Measurements from ENCODE around the gene YAP1. TPM values are rescaled to one million over a fixed set of nuclear protein-coding genes. Genes with fewer than 3 reads are reported as not detected.

The YAP1 gene
- total and polyA plus RNA-seq, 4 donors, result 76.0 to 393 (median 146) TPM

DNA sequence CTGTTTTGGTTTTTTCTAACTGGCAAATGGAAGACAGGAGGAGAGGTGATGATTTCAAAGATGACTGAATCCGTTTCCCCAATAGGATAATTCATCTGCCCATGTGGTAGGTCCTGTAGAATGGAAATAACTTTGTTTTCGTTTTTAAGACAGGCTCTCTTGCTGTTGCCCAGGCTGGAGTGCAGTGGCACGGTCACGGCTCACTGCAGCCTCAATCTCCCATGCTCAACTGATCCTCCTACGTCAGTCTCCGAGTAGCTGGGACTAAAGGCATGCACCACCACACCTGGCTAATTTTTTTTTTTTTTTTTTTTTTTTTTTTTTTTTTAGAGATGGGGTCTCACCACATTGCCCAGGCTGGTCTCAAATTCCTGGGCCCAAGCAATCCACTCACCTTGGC is 129.7 kb downstream of the YAP1 start:
- no peak for ATAC-seq (ENCODE audit: low FRiP score)
- H3K36me3 ChIP-seq (ENCODE audit: control insufficient read depth in 1 of 2, insufficient read depth in 2 of 2, low read length in 1 of 2), result no peaks in the 10 kb centered on the region
- H3K4me3 ChIP-seq (ENCODE audit: low read length in 2 of 2), result no peak overlapping the region

GRCh38 chr11:102240502-102240901 is 130.3 kb downstream of the YAP1 start:
- no peak overlapping the region for H3K4me3 ChIP-seq (ENCODE audit: low read length in 2 of 2)
- H3K9me3 ChIP-seq (ENCODE audit: control insufficient read depth, low read length), result no peaks in the 10 kb centered on the region
- 8 to 11% methylated on average over 2 of the region's 2 CpGs for WGBS, 2 donors
- ATAC-seq (ENCODE audit: low FRiP score), result no peak
- H3K4me1 ChIP-seq (ENCODE audit: control insufficient read depth in 1 of 2, insufficient read depth in 2 of 2, low read length in 2 of 2), result no peaks in the 10 kb centered on the region
- no peaks in the 10 kb centered on the region for H3K27me3 ChIP-seq (ENCODE audit: control insufficient read depth in 1 of 2, insufficient read depth in 2 of 2, low read length in 1 of 2)
- H3K27ac ChIP-seq (ENCODE audit: low read depth in 1 of 2, low read length in 2 of 2), result peak overlapping the region in 1 of 2 donors; percentile 4
- H3K36me3 ChIP-seq (ENCODE audit: control insufficient read depth in 1 of 2, insufficient read depth in 2 of 2, low read length in 1 of 2), result no peaks in the 10 kb centered on the region
- no peak for DNase-seq
- intact Hi-C loops (cut with DNase I), result no loop called here

More for the DNA sequence above, 129.7 kb downstream of the YAP1 start:
- 89 to 92% methylated on average over 6 of the region's 6 CpGs for WGBS, 2 donors
- Histone ChIP-seq H3K27ac (ENCODE audit: low read depth in 1 of 2, low read length in 2 of 2) (no peak overlapping the region), H3K27me3 (ENCODE audit: control insufficient read depth in 1 of 2, insufficient read depth in 2 of 2, low read length in 1 of 2) (no peaks in the 10 kb centered on the region), H3K4me1 (ENCODE audit: control insufficient read depth in 1 of 2, insufficient read depth in 2 of 2, low read length in 2 of 2) (peaks cover 0 to under 1% of the 10 kb centered on the region in 2 donors), H3K9me3 (ENCODE audit: control insufficient read depth, low read length) (no peaks in the 10 kb centered on the region)
- DNase-seq, result no peak
- intact Hi-C loops (cut with DNase I), result loop anchor here in 1 of 2 donors (5.0 kb wide), 1 partner anchor 37 kb away; no protein-coding TSS in a partner anchor

DNA sequence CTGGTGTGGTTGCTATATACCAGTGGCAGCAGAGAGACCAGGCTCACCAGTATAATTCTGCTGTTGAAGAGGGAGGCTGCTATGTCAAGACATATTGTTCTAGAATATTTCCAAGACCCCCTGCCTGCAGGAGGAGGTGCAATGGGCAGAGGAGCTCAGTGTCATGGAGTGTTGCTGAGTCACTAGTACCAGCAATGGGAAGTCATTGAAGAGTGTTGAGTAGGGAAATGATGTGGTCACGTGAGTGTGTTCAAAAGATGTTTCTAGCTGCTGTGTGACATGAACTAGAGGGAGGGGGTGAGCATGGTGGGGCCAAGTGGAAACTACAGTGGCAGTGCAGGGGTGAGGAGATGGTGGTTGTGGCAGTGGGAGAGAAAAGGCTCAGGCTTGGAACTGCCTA is 130.8 kb downstream of the YAP1 start:
- WGBS, 2 donors, result 66 to 75% methylated on average over 1 of the region's 1 CpG
- H3K27ac ChIP-seq (ENCODE audit: low read depth in 1 of 2, low read length in 2 of 2), result peak overlapping the region in 1 of 2 donors; percentile 4
- H3K27me3 ChIP-seq (ENCODE audit: control insufficient read depth in 1 of 2, insufficient read depth in 2 of 2, low read length in 1 of 2), result no peaks in the 10 kb centered on the region
- no peak for ATAC-seq (ENCODE audit: low FRiP score)
- H3K4me3 ChIP-seq (ENCODE audit: low read length in 2 of 2), result no peak overlapping the region
- H3K36me3 ChIP-seq (ENCODE audit: control insufficient read depth in 1 of 2, insufficient read depth in 2 of 2, low read length in 1 of 2), result no peaks in the 10 kb centered on the region
- no peaks in the 10 kb centered on the region for H3K4me1 ChIP-seq (ENCODE audit: control insufficient read depth in 1 of 2, insufficient read depth in 2 of 2, low read length in 2 of 2)
- H3K9me3 ChIP-seq (ENCODE audit: control insufficient read depth, low read length), result no peaks in the 10 kb centered on the region
- DNase-seq, result no peak
- intact Hi-C loops (cut with DNase I), result no loop called here

- intact Hi-C loops (cut with DNase I), result no loop called here
- H3K36me3 ChIP-seq (ENCODE audit: control insufficient read depth in 1 of 2, insufficient read depth in 2 of 2, low read length in 1 of 2), result no peaks in the 10 kb centered on the region
- H3K4me1 ChIP-seq (ENCODE audit: control insufficient read depth in 1 of 2, insufficient read depth in 2 of 2, low read length in 2 of 2), result no peaks in the 10 kb centered on the region
- ATAC-seq (ENCODE audit: low FRiP score) (no peak), DNase-seq (no peak)
- no peak overlapping the region for H3K4me3 ChIP-seq (ENCODE audit: low read length in 2 of 2)
- WGBS, 2 donors, result 77 to 90% methylated on average over 2 of the region's 2 CpGs
- H3K9me3 ChIP-seq (ENCODE audit: control insufficient read depth, low read length), result no peaks in the 10 kb centered on the region
- H3K27ac ChIP-seq (ENCODE audit: low read depth in 1 of 2, low read length in 2 of 2), result no peak overlapping the region
- no peaks in the 10 kb centered on the region for H3K27me3 ChIP-seq (ENCODE audit: control insufficient read depth in 1 of 2, insufficient read depth in 2 of 2, low read length in 1 of 2)
Observed at GRCh38 chr11:102243399-102243884, 133.2 kb downstream of the YAP1 start.

GRCh38 chr11:102244681-102245409 is 134.6 kb downstream of the YAP1 start:
- intact Hi-C loops (cut with DNase I), result no loop called here
- Histone ChIP-seq H3K9me3 (ENCODE audit: control insufficient read depth, low read length) (no peaks in the 10 kb centered on the region), H3K4me3 (ENCODE audit: low read length in 2 of 2) (no peak overlapping the region), H3K36me3 (ENCODE audit: control insufficient read depth in 1 of 2, insufficient read depth in 2 of 2, low read length in 1 of 2) (no peaks in the 10 kb centered on the region), H3K27ac (ENCODE audit: low read depth in 1 of 2, low read length in 2 of 2) (no peak overlapping the region), H3K4me1 (ENCODE audit: control insufficient read depth in 1 of 2, insufficient read depth in 2 of 2, low read length in 2 of 2) (no peaks in the 10 kb centered on the region), H3K27me3 (ENCODE audit: control insufficient read depth in 1 of 2, insufficient read depth in 2 of 2, low read length in 1 of 2) (no peaks in the 10 kb centered on the region)
- ATAC-seq (ENCODE audit: low FRiP score) (no peak), DNase-seq (no peak)
- 63 to 66% methylated on average over 5 of the region's 5 CpGs for WGBS, 2 donors

DNA sequence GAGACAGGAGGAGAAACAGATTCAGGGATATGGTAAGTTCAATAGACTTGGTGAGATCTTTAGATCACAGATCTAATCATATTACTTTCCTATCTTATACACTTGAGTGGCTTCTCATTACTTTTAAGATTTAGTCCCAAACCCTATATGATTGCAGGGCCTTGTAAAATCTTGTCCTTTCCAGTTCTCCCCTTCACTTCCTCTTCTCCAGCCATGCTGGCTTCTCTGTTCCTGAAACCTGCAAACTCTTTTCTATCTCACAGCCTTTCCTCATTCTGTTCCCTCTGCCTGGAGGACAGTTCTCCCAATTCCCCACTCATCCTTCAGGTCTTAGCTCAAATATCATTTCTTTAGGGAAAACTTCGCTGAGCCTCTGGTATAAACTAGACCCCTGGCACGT is 141.2 kb downstream of the YAP1 start:
- no peaks in the 10 kb centered on the region for H3K27me3 ChIP-seq (ENCODE audit: control insufficient read depth in 1 of 2, insufficient read depth in 2 of 2, low read length in 1 of 2)
- no peak overlapping the region for H3K27ac ChIP-seq (ENCODE audit: low read depth in 1 of 2, low read length in 2 of 2)
- H3K36me3 ChIP-seq (ENCODE audit: control insufficient read depth in 1 of 2, insufficient read depth in 2 of 2, low read length in 1 of 2), result no peaks in the 10 kb centered on the region
- DNase-seq (no peak), ATAC-seq (ENCODE audit: low FRiP score) (no peak)
- H3K9me3 ChIP-seq (ENCODE audit: control insufficient read depth, low read length), result no peaks in the 10 kb centered on the region
- intact Hi-C loops (cut with DNase I), result no loop called here
- 95 to 100% methylated on average over 2 of the region's 2 CpGs for WGBS, 2 donors
- H3K4me3 ChIP-seq (ENCODE audit: low read length in 2 of 2), result no peak overlapping the region
- H3K4me1 ChIP-seq (ENCODE audit: control insufficient read depth in 1 of 2, insufficient read depth in 2 of 2, low read length in 2 of 2), result no peaks in the 10 kb centered on the region

DNA sequence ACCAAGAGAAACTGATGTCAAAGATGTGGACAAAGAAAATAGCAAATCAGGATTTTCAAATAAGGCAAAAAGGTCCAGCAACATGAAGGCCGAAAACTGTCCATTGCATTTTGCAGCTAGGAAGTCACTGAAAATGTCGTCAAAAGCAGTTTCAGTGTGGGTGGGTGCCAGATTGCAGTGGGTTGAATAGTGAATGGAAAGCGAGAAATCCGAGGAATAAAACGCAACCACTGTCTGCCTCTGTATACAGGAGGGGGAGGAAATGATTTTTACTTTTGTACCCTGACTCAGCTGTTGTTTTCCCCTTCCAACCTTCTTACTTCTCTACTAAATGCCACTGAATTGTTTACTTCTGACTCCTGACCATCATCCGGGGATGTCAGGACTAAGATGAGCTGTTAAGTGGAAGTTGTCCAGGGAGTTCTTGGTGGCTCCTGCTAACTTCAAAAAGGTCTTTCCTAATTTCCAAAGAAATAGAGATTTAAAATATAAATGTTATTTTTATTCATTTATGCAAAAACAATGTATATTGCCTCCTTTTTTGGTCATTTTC is 142.2 kb downstream of the YAP1 start:
- Histone ChIP-seq H3K27me3 (ENCODE audit: control insufficient read depth in 1 of 2, insufficient read depth in 2 of 2, low read length in 1 of 2) (no peaks in the 10 kb centered on the region), H3K4me3 (ENCODE audit: low read length in 2 of 2) (no peak overlapping the region), H3K4me1 (ENCODE audit: control insufficient read depth in 1 of 2, insufficient read depth in 2 of 2, low read length in 2 of 2) (no peaks in the 10 kb centered on the region), H3K36me3 (ENCODE audit: control insufficient read depth in 1 of 2, insufficient read depth in 2 of 2, low read length in 1 of 2) (no peaks in the 10 kb centered on the region), H3K9me3 (ENCODE audit: control insufficient read depth, low read length) (no peaks in the 10 kb centered on the region), H3K27ac (ENCODE audit: low read depth in 1 of 2, low read length in 2 of 2) (no peak overlapping the region)
- ATAC-seq (ENCODE audit: low FRiP score) (no peak), DNase-seq (no peak)
- intact Hi-C loops (cut with DNase I), result no loop called here
- WGBS, 2 donors, result 93% methylated on average over 6 of the region's 6 CpGs

GRCh38 chr11:102253020-102253715 is 142.9 kb downstream of the YAP1 start:
- intact Hi-C loops (cut with DNase I), result no loop called here
- ATAC-seq (ENCODE audit: low FRiP score) (no peak), DNase-seq (no peak)
- Histone ChIP-seq H3K36me3 (ENCODE audit: control insufficient read depth in 1 of 2, insufficient read depth in 2 of 2, low read length in 1 of 2) (no peaks in the 10 kb centered on the region), H3K4me3 (ENCODE audit: low read length in 2 of 2) (no peak overlapping the region), H3K9me3 (ENCODE audit: control insufficient read depth, low read length) (no peaks in the 10 kb centered on the region), H3K27me3 (ENCODE audit: control insufficient read depth in 1 of 2, insufficient read depth in 2 of 2, low read length in 1 of 2) (no peaks in the 10 kb centered on the region), H3K27ac (ENCODE audit: low read depth in 1 of 2, low read length in 2 of 2) (no peak overlapping the region), H3K4me1 (ENCODE audit: control insufficient read depth in 1 of 2, insufficient read depth in 2 of 2, low read length in 2 of 2) (no peaks in the 10 kb centered on the region)
- WGBS, 2 donors, result 55 to 64% methylated on average over 3 of the region's 3 CpGs
